Measurements from ENCODE around the gene RNU6-9. TPM values are rescaled to one million over a fixed set of nuclear protein-coding genes. Genes with fewer than 3 reads are reported as not detected.

RNU6-9 gene
- total and polyA plus RNA-seq, 2 donors (not counting 1 experiment from before 2014, with no cell fraction given), result not detected

- intact Hi-C loops (cut with micrococcal nuclease), result no loop called here
- Histone ChIP-seq H2AFZ (ENCODE audit: insufficient read depth, low read depth, low read length, poor library complexity, severe bottlenecking) (no peak overlapping the region), H3K79me2 (ENCODE audit: control insufficient read depth, insufficient read depth, low read length) (no peaks in the 10 kb centered on the region), H3K27me3 (replicated peaks in 1 of 4; ENCODE audit: control extremely low read depth in 1 of 4, control insufficient read depth in 3 of 4, insufficient read depth in 4 of 4, low read length in 3 of 4) (peaks cover 0 to 67% (median 21%) of the 10 kb centered on the region in 4 experiments), H3K27ac (ENCODE audit: low read length in 2 of 2) (no peak overlapping the region), H3K9ac (ENCODE audit: low read length) (no peak overlapping the region), H3K4me2 (replicated peaks; ENCODE audit: low read depth, low read length, poor library complexity, severe bottlenecking) (no peak overlapping the region), H3K4me1 (ENCODE audit: control insufficient read depth in 2 of 2, insufficient read depth in 2 of 2, low read length in 2 of 2) (peaks cover 2 to 8% of the 10 kb centered on the region in 2 donors), H3K9me3 (ENCODE audit: control extremely low read depth in 1 of 3, control insufficient read depth in 2 of 3, insufficient read depth in 1 of 3, low read length in 2 of 3) (peaks cover 0 to 10% (median 0%) of the 10 kb centered on the region in 3 donors), H4K20me1 (ENCODE audit: control insufficient read depth, insufficient read depth, low read length, poor library complexity, severe bottlenecking) (no peaks in the 10 kb centered on the region), H3K36me3 (replicated peaks in 1 of 2; ENCODE audit: control extremely low read depth in 1 of 2, control insufficient read depth in 1 of 2, extremely low read depth in 1 of 2, insufficient read depth in 2 of 2, low read length in 1 of 2) (no peaks in the 10 kb centered on the region), H3K4me3 (ENCODE audit: control extremely low read depth in 1 of 5, extremely low read depth in 1 of 5, insufficient read depth in 1 of 5, low read depth in 2 of 5, low read length in 4 of 5) (no peak overlapping the region)
- H3K9me3 Mint-ChIP-seq (ENCODE audit: insufficient read depth), result peaks cover 2% of the 10 kb centered on the region
- peaks cover 35% of the 10 kb centered on the region for H3K27me3 Mint-ChIP-seq
- ChIA-PET POLR2A (no interaction called here), CTCF (interaction anchor here (0.6 to 1.6 kb wide), 2 partner anchors 17 to 18 kb away, joined by 3 to 5 read pairs; no protein-coding TSS in a partner anchor)
- 80% methylated on average over 31 of the region's 37 CpGs for whole genome bisulfite sequencing (ENCODE audit: insufficient coverage)
- ATAC-seq (ENCODE audit: low read depth), result no peak
- H3K4me3 Mint-ChIP-seq, result no peak overlapping the region
- peaks cover 10% of the 10 kb centered on the region for H3K4me1 Mint-ChIP-seq
- TF ChIP-seq CTCF (IDR thresholded peaks at IDR 0.05), result no peak
- TF ChIP-seq EZH2 (IDR thresholded peaks at IDR 0.05; ENCODE audit: borderline replicate concordance, insufficient read depth, low read depth, low read length, poor library complexity, severe bottlenecking), result no peak
- DNase-seq, result no peak
- no peak overlapping the region for H3K27ac Mint-ChIP-seq
Measured at GRCh38 chr19:845707-846521, 47.4 kb upstream of the RNU6-9 start.

GRCh38 chr19:848386-848921 lies 44.8 kb upstream of the RNU6-9 start:
- Mint-ChIP-seq H3K9me3 (ENCODE audit: insufficient read depth) (no peaks in the 10 kb centered on the region), H3K4me1 (peaks cover 8% of the 10 kb centered on the region), H3K4me3 (no peak overlapping the region), H3K27ac (no peak overlapping the region), H3K27me3 (peaks cover 30% of the 10 kb centered on the region)
- no peak overlapping the region for H3K4me2 ChIP-seq (replicated peaks; ENCODE audit: low read depth, low read length, poor library complexity, severe bottlenecking)
- H3K27ac ChIP-seq (ENCODE audit: low read length in 2 of 2), result no peak overlapping the region
- peaks cover 0 to 13% (median 0%) of the 10 kb centered on the region in 3 donors for H3K9me3 ChIP-seq (ENCODE audit: control extremely low read depth in 1 of 3, control insufficient read depth in 2 of 3, insufficient read depth in 1 of 3, low read length in 2 of 3)
- H3K79me2 ChIP-seq (ENCODE audit: control insufficient read depth, insufficient read depth, low read length), result no peaks in the 10 kb centered on the region
- WGBS (ENCODE audit: insufficient coverage), result 48% methylated on average over 12 of the region's 12 CpGs
- ChIA-PET CTCF (no interaction called here), POLR2A (interaction anchor here (0.6 to 0.8 kb wide), 2 partner anchors 9 to 384 kb away, joined by 4 to 6 read pairs; no protein-coding TSS in a partner anchor)
- H3K9ac ChIP-seq (ENCODE audit: low read length), result no peak overlapping the region
- TF ChIP-seq EZH2 (IDR thresholded peaks at IDR 0.05; ENCODE audit: borderline replicate concordance, insufficient read depth, low read depth, low read length, poor library complexity, severe bottlenecking) (no peak), CTCF (IDR thresholded peaks at IDR 0.05) (no peak)
- DNase-seq, result no peak
- H4K20me1 ChIP-seq (ENCODE audit: control insufficient read depth, insufficient read depth, low read length, poor library complexity, severe bottlenecking), result no peaks in the 10 kb centered on the region
- H3K4me1 ChIP-seq (ENCODE audit: control insufficient read depth in 2 of 2, insufficient read depth in 2 of 2, low read length in 2 of 2), result peaks cover 0 to 5% of the 10 kb centered on the region in 2 donors
- ATAC-seq (ENCODE audit: low read depth), result no peak
- H3K27me3 ChIP-seq (replicated peaks in 1 of 4; ENCODE audit: control extremely low read depth in 1 of 4, control insufficient read depth in 3 of 4, insufficient read depth in 4 of 4, low read length in 3 of 4), result peaks cover 0 to 76% (median 21%) of the 10 kb centered on the region in 4 experiments
- intact Hi-C loops (cut with micrococcal nuclease), result no loop called here
- no peak overlapping the region for H3K4me3 ChIP-seq (ENCODE audit: control extremely low read depth in 1 of 5, extremely low read depth in 1 of 5, insufficient read depth in 1 of 5, low read depth in 2 of 5, low read length in 4 of 5)
- no peaks in the 10 kb centered on the region for H3K36me3 ChIP-seq (replicated peaks in 1 of 2; ENCODE audit: control extremely low read depth in 1 of 2, control insufficient read depth in 1 of 2, extremely low read depth in 1 of 2, insufficient read depth in 2 of 2, low read length in 1 of 2)
- no peak overlapping the region for H2AFZ ChIP-seq (ENCODE audit: insufficient read depth, low read depth, low read length, poor library complexity, severe bottlenecking)

All from B cell (primary cell).